Activated CD4-positive, alpha-beta T cell treated with anti-CD3 and anti-CD28 coated beads for 4 hours (primary cell): ENCODE data around the gene NISCH.
A peak's percentile ranks its signal among the peaks of the same experiment; 100 is the strongest.

Source experiments
- DNase-seq, 2 donors: peaks; one replicate each; pipeline ENCODE4 v3.0.0-alpha.2; 2020

Gene NISCH

DNA sequence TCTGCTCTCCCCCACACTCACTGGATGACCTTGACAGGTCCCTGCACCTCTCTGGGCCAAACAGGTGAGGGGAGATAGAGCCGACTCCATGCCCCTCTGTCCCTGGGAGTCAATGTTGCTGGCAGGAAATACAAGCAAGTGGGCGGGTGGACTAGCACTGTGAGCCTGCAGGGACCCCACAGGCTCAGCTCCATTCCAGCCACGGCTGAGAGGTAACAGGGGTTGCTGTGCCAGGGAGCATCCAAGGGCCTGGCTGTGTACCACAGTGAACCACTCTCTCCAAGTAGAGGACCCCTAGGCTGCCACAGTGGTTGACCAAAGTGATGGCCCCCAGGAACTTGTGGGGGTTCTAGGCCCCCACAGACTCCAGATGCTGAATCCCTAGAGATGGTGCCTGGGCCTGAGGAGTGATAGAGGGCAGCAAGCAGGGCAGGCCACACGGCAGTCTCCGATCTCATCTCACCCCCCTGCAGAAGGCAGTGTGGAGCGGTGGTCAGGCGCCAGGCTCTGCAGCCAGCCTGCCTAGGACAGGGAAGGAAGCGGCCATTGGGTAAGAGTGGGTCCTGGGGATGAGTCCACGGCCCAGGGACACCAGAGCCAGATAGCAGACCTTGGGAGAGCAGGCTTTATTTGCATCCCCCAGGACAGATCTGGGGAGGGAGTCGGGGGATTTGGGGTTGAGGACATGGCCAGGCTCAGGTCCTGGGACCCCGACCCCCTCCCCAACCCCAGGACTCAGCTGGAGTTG lies 4.7 kb upstream of the NISCH start:
- DNase-seq = no peak

DNA sequence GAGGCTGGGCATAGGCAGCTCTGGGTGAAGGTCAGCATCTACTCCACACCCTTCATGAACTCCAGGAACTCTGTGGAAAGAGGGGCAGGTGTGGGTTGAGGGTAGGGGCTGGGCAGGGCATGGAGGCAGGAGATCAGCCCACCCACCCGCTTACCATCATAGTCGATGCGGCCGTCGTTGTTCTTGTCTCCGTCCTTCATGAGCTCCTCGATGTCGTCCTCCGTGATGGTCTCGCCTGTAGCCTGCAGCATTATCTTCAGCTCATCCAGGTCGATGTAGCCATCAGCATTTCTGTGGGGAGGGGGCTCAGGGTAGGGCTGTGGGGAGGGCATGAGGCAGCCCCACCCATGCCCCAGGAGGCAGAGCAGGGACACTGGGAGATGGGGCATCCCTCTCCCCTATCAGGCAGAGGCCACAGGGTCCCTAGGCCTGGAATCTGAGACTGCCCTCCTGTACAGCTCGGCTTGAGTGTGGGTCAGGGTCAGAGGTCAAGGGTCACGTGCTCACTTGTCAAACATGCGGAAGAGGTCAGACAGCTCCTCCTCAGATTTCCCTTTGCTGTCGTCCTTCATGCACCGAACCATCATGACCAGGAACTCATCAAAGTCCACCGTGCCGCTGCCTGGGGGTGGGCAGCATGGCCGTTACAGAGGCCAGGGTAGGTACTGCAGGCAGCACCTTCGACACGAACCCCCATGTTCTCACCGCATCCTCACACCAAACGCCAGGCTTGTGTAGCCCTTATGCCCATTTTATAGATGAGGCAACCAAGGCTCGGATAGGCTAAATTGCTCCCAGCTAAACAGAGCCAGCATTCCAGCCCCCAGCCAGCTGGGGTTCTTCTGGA lies 3.9 kb upstream of the NISCH start:
- DNase-seq = no peak

DNA sequence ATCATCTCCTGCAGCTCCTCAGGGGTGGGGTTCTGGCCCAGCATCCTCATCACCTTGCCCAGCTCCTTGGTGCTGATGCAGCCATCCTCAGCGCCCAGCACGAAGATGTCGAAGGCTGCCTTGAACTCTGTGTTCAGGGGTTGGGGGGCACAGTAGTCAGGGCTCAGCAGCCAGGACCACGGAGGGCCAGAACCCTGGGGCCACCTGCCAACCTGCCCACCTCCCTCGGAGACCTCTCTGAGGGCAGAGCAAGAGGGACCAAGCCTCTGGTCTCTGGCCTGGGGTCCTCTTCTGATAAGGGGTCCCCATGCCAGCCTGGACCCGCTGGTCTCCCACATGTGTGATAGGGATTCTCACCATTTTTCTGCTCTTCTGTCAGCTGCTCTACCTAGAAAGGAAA lies 3.3 kb upstream of the NISCH start:
- DNase-seq = no peak

DNA sequence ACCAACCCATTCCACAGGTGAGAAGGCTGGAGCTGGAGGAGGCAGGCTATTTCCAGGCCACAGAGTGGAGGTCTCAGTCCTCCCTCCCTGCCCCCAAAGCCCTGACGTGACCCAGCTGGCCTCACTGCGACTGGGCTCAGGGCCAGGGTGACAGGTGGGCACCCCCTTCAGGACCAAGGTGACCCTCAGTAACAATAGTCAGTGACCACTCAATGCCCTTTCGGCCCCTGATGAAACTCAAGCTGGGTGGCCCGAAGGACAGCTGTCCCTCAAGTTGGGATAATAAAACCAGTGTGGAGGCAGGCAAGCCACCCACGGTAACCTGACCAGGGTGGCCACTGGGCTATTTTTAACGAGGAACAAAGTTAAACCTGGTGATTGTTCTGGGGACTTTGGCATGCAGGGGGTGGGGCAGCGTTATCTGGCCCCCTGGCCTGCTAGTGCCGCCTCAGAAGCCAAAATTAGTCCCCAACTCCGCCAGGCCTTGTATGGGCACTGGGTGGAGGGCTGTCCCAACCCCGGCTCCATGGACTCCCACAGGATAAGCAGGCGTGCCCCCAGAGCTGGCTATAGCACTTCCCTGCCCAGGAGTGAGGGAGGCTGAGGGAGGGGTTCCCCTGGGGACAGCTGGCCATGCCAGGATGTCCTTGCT lies 2.7 kb upstream of the NISCH start:
- DNase-seq = no peak

DNA sequence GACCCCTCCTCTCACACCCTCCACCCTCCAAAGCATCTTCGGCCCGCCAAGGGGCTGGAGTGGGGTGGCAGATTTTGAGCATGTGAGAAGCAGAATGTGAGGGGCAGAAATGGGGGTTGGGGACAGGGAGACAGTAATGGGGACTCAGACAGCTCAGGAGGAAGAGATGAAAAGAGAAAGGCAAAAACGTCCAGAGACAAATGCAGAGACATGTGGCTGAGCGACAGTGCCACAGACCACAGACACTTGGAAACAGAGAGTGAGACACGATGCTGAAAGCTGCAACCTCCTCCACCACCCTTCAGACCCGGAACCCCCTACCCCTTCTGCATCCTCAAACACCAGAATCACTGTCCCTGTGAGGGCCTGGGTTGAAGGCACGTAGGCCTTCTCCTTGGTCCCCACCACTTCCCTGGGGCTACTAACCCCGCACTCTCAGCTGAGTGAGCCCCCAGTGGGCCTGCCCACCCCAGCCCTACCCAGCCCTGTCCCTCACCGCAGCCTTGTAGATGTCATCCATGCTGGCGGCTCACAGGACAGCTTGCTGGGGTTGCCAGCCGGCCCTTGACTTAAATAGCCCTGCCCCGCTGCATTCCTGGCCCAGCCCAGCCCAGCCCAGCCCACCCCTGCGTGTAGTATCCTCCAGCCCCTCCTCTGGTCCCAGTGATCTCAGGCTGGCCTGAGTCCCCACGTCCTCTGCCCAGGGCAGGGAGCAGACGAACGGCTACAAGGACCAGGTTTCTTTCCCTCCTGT lies 1.7 kb upstream of the NISCH start, which contains the start of gene TNNC1:
Gene TNNC1 (minus strand): TSS at position 546 of the 754 bp plus-strand sequence. CDS start 26 bp downstream, at position 520.
- DNase-seq = no peak

DNA sequence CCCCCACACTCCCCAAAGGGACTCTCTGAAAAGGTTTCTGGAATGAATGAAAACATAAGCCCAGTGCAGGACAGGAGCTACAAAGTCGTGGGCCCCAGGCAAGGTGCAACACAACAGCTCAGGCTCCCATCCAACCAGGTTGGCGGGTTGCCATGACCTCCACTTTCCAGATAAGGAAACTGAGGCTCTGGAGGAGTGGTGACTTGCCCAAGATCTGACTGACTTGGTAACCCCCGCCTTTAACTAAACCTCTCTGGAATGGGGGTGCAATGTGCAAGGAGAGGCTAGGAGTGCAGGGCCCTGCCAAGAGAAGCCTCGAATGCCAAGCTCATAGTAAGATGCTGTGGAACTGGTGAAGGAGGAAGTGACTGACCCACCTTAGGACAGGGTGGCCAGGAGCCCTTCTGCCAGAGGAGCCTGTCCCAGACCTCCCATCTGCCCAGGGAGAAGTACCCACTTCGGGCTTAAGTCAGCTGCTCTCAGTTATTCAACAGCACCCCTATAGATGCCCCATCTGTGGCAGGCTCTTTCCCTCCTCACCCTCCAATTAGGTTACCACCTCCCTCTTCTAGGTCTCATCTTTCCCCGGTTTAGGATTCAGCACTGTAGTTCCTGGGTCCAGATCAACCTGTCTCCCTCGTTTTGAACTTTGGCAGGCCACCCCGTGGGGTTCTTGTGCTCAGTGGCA lies 1.0 kb upstream of the NISCH start:
- DNase-seq = peak in 1 of 2 donors; percentile 26

DNA sequence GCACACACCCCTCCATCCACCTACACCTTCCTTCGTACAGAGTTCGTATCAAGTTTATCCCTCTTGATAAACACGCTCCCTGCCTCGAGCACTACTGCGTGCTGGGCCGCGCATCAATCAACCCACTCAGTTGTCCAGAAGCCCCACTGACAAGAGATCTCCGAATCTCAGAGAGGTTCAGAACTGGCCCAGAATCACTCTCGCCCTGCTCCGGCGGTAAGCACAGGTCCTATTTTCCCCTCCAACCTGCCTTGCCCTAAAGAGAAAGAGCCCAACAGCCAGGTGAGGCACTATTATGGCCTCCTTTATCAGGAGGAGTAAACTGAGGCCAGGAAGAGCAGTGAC lies 494 bp upstream of the NISCH start:
- DNase-seq = no peak

DNA sequence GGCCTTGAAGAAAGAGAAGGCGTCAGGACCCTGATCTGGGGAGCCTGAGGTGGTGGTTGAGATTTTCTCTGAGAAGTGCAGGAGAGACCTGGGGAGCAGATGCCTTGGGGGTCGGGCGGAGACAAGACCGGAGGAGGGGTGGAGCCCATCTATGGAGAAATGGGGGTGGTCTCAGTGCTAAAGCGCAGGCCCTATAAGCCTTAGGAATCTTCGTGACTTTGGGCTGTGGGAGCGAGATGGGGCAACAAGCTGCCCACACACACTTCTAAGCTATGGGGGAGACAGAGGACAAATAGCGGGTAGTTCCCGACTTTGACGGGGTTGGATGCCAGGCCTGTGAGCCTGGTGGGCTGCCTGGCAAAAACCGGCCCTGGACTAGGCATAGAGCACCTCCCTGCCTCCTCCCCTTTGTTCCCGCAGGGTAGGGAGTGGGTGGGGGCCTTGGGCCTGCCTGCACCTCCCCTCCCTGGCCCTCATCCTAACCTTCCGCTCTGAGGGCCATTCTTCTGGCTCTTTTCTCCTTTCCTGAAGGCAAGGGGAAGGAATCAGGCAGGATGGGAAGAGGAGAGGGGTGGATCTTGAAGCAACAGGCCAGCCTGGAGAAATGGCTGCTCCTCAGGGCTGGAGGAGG lies 880 bp downstream of the NISCH start:
- DNase-seq = no peak

DNA sequence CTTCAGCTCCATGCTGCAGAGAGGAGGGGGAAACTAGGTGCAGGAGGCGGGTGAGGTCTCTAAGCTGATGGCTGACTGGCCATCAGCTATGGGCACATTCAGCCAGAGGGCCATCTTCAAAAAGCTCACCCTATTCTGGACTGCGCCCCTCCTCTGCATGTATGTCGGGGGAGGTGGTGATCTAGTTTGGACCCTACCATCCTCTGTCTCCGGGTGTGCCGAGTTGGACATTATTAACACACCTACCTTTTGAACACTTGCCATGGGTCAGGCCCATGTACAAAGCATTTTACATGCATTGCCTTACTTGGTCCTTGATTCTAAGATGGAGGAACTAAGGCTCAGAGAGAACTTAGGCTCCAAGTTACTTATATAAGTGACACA lies 1.4 kb downstream of the NISCH start:
- DNase-seq = no peak

DNA sequence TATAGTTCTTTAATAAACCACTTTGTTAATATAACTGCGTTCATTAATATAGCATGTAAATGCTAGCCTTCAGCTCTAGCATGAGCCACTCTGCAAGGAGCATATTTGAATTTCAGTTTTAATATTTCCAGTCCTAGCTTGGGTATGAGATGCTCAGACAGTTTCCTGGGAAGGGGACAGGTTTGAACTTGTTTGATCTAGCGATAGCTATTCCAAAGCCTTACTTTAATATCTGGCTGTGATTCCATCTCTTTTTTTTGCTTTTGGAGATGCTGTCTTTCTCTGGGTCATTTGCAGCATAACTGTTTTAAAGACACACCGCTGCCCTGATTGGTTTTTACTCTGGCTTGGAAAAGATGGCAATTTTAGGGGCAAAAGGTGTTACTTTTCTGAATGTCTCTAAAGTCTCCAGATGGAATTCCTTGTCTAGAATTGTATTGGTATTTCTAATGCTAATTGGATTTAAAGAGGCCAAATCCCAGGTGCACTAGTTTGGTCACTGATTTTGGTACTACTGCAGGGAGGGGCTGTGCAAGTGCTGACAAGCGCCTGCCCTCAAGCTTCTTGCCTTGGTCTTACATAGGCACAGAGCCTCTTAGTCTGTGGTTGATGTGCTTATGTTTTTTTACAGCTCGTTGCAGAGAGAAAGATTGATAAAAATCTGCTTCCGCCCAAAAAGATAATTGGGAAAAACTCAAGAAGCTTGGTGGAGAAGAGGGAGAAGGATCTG lies 2.8 kb downstream of the NISCH start:
- no peak for DNase-seq

DNA sequence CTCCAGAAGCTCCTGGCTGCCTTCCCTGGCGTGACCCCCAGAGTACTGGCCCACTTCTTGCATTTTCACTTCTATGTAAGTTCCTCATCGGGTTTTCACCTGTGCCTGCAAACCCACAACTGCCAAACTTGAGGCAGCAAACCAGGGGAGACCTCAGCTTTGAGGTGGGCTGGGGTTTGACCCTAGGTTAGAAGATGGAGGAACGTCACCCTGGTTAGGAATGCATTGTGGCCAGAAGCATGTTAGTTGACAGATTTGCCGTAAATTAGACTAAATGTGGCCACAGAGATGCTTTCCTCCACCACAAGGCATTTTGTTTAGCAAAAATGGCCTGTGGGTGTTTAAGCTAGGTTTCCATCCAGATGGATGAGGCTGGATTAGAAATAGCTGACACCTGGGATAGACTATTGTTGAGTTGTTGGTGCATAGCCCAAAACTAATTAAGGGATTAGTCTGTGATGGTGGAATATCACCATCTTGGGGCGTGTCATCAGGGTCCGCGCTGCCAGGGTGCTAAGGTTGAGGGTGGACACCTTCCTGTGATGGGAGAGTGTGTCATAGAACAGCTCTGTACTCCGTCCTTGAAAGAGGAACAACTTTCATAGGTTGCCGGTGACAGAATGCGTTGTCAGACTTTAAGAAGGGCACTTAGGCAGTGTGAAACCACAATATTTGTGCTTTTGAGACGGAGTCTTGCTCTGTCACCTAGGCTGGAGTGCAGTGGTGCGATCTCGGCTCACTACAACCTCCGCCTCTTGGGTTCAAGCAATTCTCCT lies 3.6 kb downstream of the NISCH start:
- DNase-seq = no peak

DNA sequence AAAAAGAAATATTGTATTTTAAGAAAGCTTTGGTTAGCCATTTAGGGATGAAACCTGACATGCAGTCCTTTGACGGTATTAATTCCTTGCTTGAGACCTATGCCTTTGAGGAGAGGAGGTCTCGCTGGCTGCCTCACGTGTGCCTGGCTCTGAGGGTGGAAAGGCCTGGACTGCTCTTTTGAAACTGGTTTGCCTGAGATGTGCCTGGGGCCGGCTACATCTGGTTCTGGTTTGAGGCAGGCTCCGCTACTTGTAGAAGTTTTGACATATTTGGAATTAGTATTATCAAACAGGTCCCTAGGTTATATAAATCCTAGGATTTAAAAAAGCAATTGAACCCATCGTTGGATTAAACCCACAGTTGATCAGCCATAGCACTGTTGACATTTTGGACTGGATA lies 6.5 kb downstream of the NISCH start:
- DNase-seq = no peak

DNA sequence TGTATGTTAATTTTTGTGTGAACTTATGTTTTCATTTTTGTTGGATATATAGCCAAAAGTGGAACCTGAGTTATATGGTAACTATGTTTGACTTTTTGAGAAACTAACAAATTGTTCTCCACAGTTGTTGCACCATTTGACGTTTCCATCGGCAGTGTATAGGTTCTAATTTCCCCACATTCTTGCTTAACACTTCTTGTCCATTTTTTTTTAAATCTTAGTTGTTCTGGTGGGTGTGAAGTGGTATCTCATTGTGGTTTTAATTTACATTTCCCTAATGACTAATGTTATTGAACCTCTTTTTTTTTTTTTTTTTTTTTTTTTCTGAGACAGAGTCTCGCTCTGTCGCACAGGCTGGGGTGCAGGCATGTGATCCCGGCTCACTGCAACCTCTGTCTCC lies 8.0 kb downstream of the NISCH start:
- DNase-seq = no peak

DNA sequence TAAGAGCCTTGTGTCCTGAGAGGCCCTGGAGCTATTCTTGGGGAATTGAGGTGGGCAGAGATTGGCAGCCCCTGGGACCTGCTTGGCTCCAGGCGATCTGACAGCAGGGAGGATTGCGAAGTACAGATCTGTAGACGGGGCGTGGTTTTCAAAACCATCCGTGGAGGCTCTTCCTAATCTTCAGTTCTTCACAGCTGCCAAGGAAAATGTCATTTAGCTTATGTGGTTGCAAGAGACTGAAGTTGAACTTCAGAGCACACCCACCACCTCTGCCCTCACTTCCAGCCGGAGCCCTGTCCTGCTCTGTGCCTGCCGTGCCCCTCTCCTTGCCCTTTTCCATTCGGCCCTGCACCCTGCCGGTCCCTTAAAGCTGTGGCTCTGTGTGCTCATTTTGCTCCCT lies 12.9 kb downstream of the NISCH start:
- no peak for DNase-seq

DNA sequence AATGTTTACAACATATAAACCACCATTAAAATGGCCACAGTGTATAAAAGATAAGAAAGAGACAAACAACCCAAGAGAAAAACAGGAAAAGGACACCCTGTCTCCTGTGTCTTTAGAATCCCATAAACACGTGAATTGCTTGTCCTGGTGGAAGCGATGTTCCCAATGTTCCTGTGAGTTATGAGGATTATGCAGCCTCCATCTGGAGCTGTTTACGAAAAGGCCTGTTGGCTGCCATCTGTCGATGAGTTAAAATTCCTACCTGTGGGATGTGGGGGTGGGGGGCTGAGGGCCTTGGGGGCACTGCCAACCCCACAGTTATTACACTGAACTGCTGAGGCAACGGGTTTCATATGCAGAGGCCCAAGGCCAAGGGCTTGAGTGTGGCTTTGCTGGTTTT lies 13.6 kb downstream of the NISCH start:
- no peak for DNase-seq

DNA sequence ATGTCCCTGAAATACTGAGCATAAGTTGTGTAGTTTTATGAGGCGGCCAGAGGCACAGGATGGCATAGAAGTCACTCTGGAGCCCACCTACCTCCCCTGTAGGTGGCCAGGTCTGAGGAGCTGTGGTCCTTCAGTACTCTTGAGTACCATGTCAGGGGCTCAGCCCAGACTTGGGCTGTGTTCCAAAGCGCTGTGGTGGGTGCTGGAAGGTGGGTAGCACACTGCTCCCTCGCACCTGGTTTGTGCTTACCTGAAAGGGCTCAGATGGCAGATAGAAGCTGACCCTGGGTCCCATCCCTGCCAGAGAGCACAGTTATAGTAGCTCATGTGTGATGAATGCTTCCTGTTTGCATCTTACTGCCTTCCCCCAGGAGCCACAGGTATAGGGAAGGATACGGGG lies 15.5 kb downstream of the NISCH start:
- DNase-seq = no peak

DNA sequence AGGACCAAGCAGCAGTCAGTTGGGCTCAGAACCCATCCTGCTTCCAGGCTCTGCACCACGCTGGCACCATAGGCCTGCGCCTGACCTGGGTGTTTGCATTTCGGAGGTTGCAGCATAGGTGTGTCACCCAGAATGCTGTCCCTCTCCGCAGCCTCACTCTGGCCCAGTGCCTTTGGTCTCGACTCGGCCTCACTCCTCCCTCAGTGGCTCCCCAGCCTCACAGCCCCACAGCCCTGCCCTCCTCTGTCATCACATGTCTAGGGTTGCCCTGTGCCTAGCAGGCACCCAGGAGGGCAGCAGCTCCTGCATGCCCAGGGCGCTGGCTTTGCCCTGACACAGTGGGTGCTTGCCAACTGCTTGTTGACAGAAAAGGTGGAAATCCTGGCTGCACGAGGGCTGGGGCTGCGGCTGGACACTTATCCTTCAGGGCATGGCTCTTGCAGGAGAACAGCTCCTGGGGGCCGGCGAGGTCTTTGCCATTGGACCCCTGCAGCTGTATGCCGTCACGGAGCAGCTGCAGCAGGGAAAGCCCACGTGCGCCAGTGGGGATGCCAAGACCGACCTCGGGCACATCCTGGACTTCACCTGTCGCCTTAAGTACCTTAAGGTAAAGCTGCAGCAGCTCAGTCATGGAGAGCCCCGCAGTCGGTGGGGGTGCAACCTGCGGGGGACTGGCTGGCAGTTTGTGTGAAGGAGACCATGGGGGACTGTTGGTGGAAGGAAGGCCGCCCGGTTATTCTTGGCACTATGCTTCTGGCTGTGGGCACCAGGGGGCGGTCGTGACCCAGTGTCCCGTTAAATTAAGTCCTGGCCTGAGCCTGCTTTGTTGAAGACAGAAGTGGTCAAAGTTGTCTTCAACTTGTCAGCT lies 16.2 kb downstream of the NISCH start:
- DNase-seq = peak in 1 of 2 donors; percentile 23

DNA sequence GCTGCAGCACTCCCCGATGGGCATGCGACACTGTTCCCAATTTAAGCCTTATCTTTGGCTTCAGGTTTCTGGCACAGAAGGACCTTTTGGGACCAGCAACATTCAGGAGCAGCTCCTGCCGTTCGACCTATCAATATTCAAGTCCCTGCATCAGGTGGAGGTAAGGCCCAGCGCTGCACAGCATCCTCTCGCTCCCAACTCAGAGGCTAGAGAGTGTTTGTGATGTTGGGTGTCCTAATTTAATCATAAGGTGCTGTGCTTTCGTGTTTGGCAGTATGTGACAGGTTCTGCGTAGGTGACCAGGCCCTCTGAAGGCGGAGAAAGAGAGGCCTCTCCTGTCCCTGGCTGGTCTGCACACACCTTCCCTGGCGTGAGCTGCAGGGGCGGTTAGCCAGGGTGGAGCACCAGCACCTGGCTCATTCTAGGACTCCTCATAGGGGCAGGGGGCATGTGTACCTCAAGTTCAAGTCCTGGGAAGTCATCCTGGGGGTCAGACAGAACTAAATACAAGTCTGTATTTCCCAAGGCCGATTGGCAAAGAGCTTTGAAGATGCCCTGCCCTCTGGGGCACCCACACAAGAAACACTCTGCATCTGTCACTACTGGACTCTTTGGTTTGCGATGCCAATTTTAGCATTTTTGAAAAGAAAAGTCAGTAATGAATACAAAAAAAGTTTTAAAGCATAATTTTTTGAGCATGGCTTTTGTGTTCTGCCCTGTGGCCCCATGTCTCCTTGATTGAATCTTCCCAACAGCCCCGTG lies 17.0 kb downstream of the NISCH start:
- no peak for DNase-seq

DNA sequence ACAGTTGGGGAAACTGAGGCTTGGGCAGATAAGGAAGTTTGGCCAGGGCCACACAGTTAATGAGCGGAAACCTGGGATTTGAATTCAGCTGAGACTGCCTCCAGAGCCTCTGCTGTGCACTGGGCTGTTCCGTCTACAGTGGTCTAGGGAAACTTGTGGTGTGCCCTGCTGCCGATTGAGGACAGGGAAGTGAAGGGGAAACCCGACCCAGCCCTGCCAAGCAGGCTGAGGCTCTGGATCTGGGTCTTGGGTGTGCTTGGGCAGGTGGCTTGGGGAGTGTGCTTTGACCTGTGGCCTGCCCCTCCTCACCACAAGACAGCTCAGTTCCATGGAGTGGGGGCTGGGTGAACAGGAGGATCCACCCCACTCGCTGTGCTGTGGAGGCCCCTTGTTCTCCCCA lies 17.6 kb downstream of the NISCH start:
- DNase-seq = no peak
